HepG2 (cell line): ENCODE results near the gene PAFAH1B2. TPM values are rescaled to one million over a fixed set of nuclear protein-coding genes. Genes with fewer than 3 reads are reported as not detected.
A peak's percentile ranks its signal among the peaks of the same experiment; 100 is the strongest.

Source experiments
- ATF7-NPFF ChIP-seq: sonication (generic); formaldehyde crosslinking; IDR thresholded peaks from 2 replicates; pipeline ENCODE4 v1.8.1; 2023; ENCODE audit warnings: mild to moderate bottlenecking, low read depth, missing genetic modification reagents, moderate library complexity
- CREM ChIP-seq, 2 experiments: sonication (generic) in 1 of 2; formaldehyde crosslinking in 1 of 2; IDR thresholded peaks; 2 replicates each; pipeline versions ENCODE4 v1.4.0 to v1.6.1; 2016 to 2020; ENCODE audit warnings: antibody characterized with exemption in 1 of 2, mild to moderate bottlenecking in 1 of 2, missing genetic modification reagents in 1 of 2
- EP300 ChIP-seq, 3 experiments: sonication (generic) in 1 of 3; formaldehyde crosslinking in 1 of 3; IDR thresholded peaks; 2 replicates each; pipeline versions ENCODE4 v1.5.1 to v1.6.1; 2011 to 2020; ENCODE audit warnings: low read depth in 2 of 3, low read length in 2 of 3, borderline replicate concordance in 1 of 3, improper control_type of control experiment in 1 of 3, mild to moderate bottlenecking in 1 of 3, missing genetic modification reagents in 1 of 3, moderate library complexity in 1 of 3
- GATA4 ChIP-seq: sonication (generic); IDR thresholded peaks from 2 replicates; pipeline ENCODE4 v1.6.1; 2016; ENCODE audit warnings: antibody characterized with exemption, low read depth, borderline replicate concordance
- HIVEP1 ChIP-seq: sonication (generic); formaldehyde crosslinking; IDR thresholded peaks from 2 replicates; pipeline ENCODE4 v1.4.0; 2020; ENCODE audit warnings: mild to moderate bottlenecking, missing genetic modification reagents
- MAFF ChIP-seq: IDR thresholded peaks from 2 replicates; pipeline ENCODE4 v1.6.1; 2011; ENCODE audit warnings: low read depth, low read length, improper control_type of control experiment
- MTF1 ChIP-seq: sonication (generic); formaldehyde crosslinking; IDR thresholded peaks from 2 replicates; pipeline ENCODE4 v1.5.0; 2020; ENCODE audit warnings: missing genetic modification reagents
- NCOA2 ChIP-seq: sonication (generic); formaldehyde crosslinking; IDR thresholded peaks from 2 replicates; pipeline ENCODE4 v1.8.0; 2022; ENCODE audit warnings: inconsistent platforms
- PAWR ChIP-seq: sonication (generic); formaldehyde crosslinking; IDR thresholded peaks from 2 replicates; pipeline ENCODE4 v1.4.0; 2020; ENCODE audit warnings: missing genetic modification reagents, mild to moderate bottlenecking, borderline replicate concordance
- PBX3 ChIP-seq: sonication (generic); formaldehyde crosslinking; IDR thresholded peaks from 2 replicates; pipeline ENCODE4 v1.8.1; 2023; ENCODE audit warnings: missing genetic modification reagents, inconsistent platforms, borderline replicate concordance
- POLR2AphosphoS5 ChIP-seq: IDR thresholded peaks from 2 replicates; pipeline ENCODE4 v1.6.1; 2012; ENCODE audit warnings: low read depth, low read length
- RAD51 ChIP-seq: fragments of 450-650 bp; IDR thresholded peaks from 2 replicates; pipeline ENCODE4 v1.6.1; 2016; ENCODE audit warnings: borderline replicate concordance
- SETDB1 ChIP-seq: sonication (generic); formaldehyde crosslinking; IDR thresholded peaks from 2 replicates; pipeline ENCODE4 v1.5.1; 2020; ENCODE audit warnings: missing genetic modification reagents, mild to moderate bottlenecking, borderline replicate concordance
- STAG1 ChIP-seq: sonication (generic); formaldehyde crosslinking; IDR thresholded peaks from 2 replicates; pipeline ENCODE4 v1.4.0; 2020; ENCODE audit warnings: missing genetic modification reagents
- ZBTB46 ChIP-seq: sonication (generic); formaldehyde crosslinking; IDR thresholded peaks from 2 replicates; pipeline ENCODE4 v1.4.0; 2020; ENCODE audit warnings: mild to moderate bottlenecking, missing genetic modification reagents, borderline replicate concordance
- ZFP1 ChIP-seq: IDR thresholded peaks from 2 replicates; pipeline ENCODE4 v1.6.1; 2016
- ZMYM4 ChIP-seq: sonication (generic); formaldehyde crosslinking; IDR thresholded peaks from 2 replicates; pipeline ENCODE4 v1.8.1; 2023; ENCODE audit warnings: mild to moderate bottlenecking, missing genetic modification reagents
- ZNF142 ChIP-seq: sonication (generic); formaldehyde crosslinking; IDR thresholded peaks from 2 replicates; pipeline ENCODE4 v1.4.0; 2020; ENCODE audit warnings: missing genetic modification reagents
- ZNF3 ChIP-seq: IDR thresholded peaks from 2 replicates; pipeline ENCODE4 v1.7.0; 2017; ENCODE audit warnings: inconsistent platforms
- ZNF556 ChIP-seq: sonication (generic); formaldehyde crosslinking; IDR thresholded peaks from 2 replicates; pipeline ENCODE4 v1.4.0; 2020; ENCODE audit warnings: mild to moderate bottlenecking, missing genetic modification reagents, borderline replicate concordance
- ZNF724P ChIP-seq: sonication (generic); formaldehyde crosslinking; IDR thresholded peaks from 2 replicates; pipeline ENCODE4 v1.8.0; 2022; ENCODE audit warnings: missing genetic modification reagents, borderline replicate concordance
- ZNF766 ChIP-seq: sonication (generic); formaldehyde crosslinking; IDR thresholded peaks from 2 replicates; pipeline ENCODE4 v1.5.0; 2020; ENCODE audit warnings: missing genetic modification reagents, borderline replicate concordance
- polyA plus RNA-seq, 8 experiments: library from polyadenylated mRNA; depleted of rRNA in 3 of 8; stranded (reverse) in 7 of 8; unstranded in 1 of 8; fragments of >200 nt; fragmentation: Illumina TruSeq in 4 of 8; extraction: Trizol in 4 of 8; gene quantifications; 2 replicates each; pipeline versions ENCODE4 v1.2.1 to v1.2.3, GENCODE V29; 2011 to 2016; ENCODE audit warnings: low read depth in 4 of 8, missing spikeins in 1 of 8, mixed read lengths in 1 of 8; ENCODE audit not compliant: insufficient read depth in 1 of 8
- total RNA-seq, 5 experiments: library from RNA; depleted of rRNA; stranded (reverse); fragments of >200 nt; fragmentation: Illumina TruSeq; extraction: Trizol; gene quantifications; 2 replicates each; pipeline ENCODE4 v1.2.3, GENCODE V29; 2016; ENCODE audit warnings: low read depth in 1 of 5

Gene PAFAH1B2
- total and polyA plus RNA-seq, 2 of the 13 experiments (the other 11 are each of a cell fraction or from before 2014, with no cell fraction given) = 28.8 to 104 TPM

- TF ChIP-seq CREM (IDR thresholded peaks at IDR 0.05) (peak; percentile 72), CREM (CRISPR knock-in tag; IDR thresholded peaks at IDR 0.05) (no peak), PBX3 (no peak; the same call in 1 of the 2 replicates), ZFP1 (CRISPR knock-in tag) (no peak), STAG1 (CRISPR knock-in tag) (no peak), PAWR (CRISPR knock-in tag) (no peak; the same call in 1 of the 2 replicates), GATA4 (peak; percentile 33; the same call in 1 of the 2 replicates), ZNF724P (CRISPR knock-in tag) (no peak), NCOA2 (peak; percentile 60; the same call in 1 of the 2 replicates), ATF7-NPFF (CRISPR knock-in tag) (no peak), POLR2AphosphoS5 (peak; percentile 90), MTF1 (CRISPR knock-in tag) (no peak), HIVEP1 (CRISPR knock-in tag) (peak; percentile 82), MAFF (no peak), RAD51 (no peak), ZNF142 (CRISPR knock-in tag) (0 out of 2 replicates have a peak, but pooled peaks have one; percentile 19), SETDB1 (CRISPR knock-in tag) (no peak), ZMYM4 (CRISPR knock-in tag) (peak; percentile 77), ZNF556 (peak; percentile 91), ZNF3 (no peak), EP300 (IDR thresholded peaks at IDR 0.05; ENCODE audit: low read depth in 2 of 2, low read length in 2 of 2) (peak in 1 of 2 experiments; percentile 15; a peak in 1 of 4 replicates), EP300 (CRISPR knock-in tag; IDR thresholded peaks at IDR 0.05; ENCODE audit: borderline replicate concordance) (no peak), ZNF766 (CRISPR knock-in tag) (0 out of 2 replicates have a peak, but pooled peaks have one; percentile 7), ZBTB46 (no peak; the same call in 1 of the 2 replicates)
Measured at GRCh38 chr11:117143871-117144476, at the start of gene PAFAH1B2 (continued).
